ENCODE measurements around the gene TSHZ2. TPM values are rescaled to one million over a fixed set of nuclear protein-coding genes. Genes with fewer than 3 reads are reported as not detected.

Gene TSHZ2
- total and polyA plus RNA-seq, 9 of the 15 experiments (the other 6 are each of a cell fraction or from before 2014, with no cell fraction given) = 0.03 to 0.20 (median 0.05) TPM; not detected in 4

DNA sequence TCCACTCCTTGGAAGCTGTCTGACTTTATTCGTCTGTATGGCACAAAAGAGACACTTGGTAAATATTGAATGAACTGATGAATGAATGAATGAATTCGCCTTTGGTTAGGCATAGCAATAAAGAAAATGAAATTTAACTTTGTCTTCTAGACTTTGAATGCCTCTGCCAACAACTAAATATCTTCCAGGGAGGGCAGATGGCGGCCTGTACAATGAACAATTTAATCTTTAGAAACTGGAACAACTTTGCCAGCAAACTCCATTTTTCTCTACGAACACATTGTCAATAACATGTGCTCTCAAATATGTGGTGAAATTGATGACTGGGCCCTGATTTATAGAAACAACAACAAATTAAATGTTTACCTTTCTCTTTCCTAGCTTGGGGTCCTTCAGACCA lies 480.9 kb downstream of the TSHZ2 start (continued):
- TF ChIP-seq, protein P1, sequence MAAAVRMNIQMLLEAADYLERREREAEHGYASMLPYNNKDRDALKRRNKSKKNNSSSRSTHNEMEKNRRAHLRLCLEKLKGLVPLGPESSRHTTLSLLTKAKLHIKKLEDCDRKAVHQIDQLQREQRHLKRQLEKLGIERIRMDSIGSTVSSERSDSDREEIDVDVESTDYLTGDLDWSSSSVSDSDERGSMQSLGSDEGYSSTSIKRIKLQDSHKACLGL (CRISPR knock-in tag; IDR thresholded peaks at IDR 0.05; ENCODE audit: borderline replicate concordance, poor library complexity, severe bottlenecking) = no peak
- TF ChIP-seq STAT5A (IDR thresholded peaks at IDR 0.05; ENCODE audit: borderline replicate concordance, low read length) = no peak
- TF ChIP-seq RBM15 (IDR thresholded peaks at IDR 0.05; ENCODE audit: insufficient read depth, low read length) = no peak

DNA sequence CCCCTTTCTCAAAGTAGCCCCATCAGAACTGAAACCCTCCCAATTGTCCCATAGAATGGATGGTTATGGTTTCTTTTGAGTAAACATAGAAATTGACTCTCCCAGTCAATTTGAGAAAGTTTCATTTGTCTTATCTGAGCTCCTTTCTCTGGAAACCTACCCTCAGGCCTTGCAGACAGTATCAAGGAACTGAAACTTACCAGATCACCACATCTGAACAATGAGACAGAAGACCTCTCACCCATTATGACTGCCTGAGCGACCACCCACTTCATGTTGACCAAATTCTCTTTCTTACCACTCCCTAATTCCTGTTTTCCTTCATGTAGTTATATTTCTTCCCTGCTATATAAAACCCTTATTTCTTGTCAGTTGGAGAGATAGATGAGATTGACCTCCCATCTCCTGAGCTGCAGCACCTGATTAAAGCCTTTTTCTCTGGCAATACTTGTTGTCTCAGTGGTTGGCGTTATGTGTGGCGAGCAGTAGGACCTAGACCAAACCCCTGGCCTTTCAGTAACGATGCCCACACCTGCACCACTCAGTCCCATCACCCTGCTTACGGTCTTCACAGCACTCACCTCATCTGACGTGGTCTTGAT lies 482.6 kb downstream of the TSHZ2 start:
- intact Hi-C loops (cut with micrococcal nuclease) = no loop called here
- no peak overlapping the region for H3K4me2 ChIP-seq (ENCODE audit: insufficient read depth, low read length)
- H3K9me1 ChIP-seq (ENCODE audit: control insufficient read depth, insufficient read depth, low read length) = no peaks in the 10 kb centered on the region
- no TSS peak for BruUV-seq (replicated peaks)
- WGBS (ENCODE audit: insufficient coverage, low coverage, missing lambda C conversion rate) = 2% methylated on average over 6 of the region's 6 CpGs
- no peak overlapping the region for H3K27ac ChIP-seq (ENCODE audit: extremely low read depth, low read depth, low read length)
- ChIA-PET POLR2A (no interaction called here), CTCF (ENCODE audit: low intra/inter-chr PET ratio) (no interaction called here)
- H3K9ac ChIP-seq (ENCODE audit: insufficient read depth in 1 of 2, low read depth in 2 of 2, low read length in 2 of 2) = no peak overlapping the region
- FAIRE-seq (no peak), ATAC-seq (no peak), DNase-seq (ENCODE audit: extremely low read depth in 1 of 4, low spot score in 3 of 4) (no peak)
- no peak overlapping the region for H2AFZ ChIP-seq (ENCODE audit: low read depth, low read length)
- in situ Hi-C loops (cut with MboI) = no loop called here
- H3K9me3 ChIP-seq (replicated peaks; ENCODE audit: control insufficient read depth, insufficient read depth, low read depth, low read length) = no peaks in the 10 kb centered on the region
- H3K79me2 ChIP-seq (ENCODE audit: control insufficient read depth, insufficient read depth, low read length) = no peaks in the 10 kb centered on the region
- H3K27me3 ChIP-seq (ENCODE audit: control insufficient read depth in 2 of 2, insufficient read depth in 2 of 2, low read length in 2 of 2) = no peaks in the 10 kb centered on the region
- H4K20me1 ChIP-seq (replicated peaks; ENCODE audit: control insufficient read depth, insufficient read depth, low read length) = no peaks in the 10 kb centered on the region
- H3K36me3 ChIP-seq (ENCODE audit: control insufficient read depth, insufficient read depth, low read length) = no peaks in the 10 kb centered on the region
- H3K4me3 ChIP-seq = no peak overlapping the region
- H3K4me1 ChIP-seq (replicated peaks in 1 of 2; ENCODE audit: control insufficient read depth in 2 of 2, insufficient read depth in 2 of 2, low read length in 2 of 2) = no peaks in the 10 kb centered on the region
- TF ChIP-seq NCOA4 (IDR thresholded peaks at IDR 0.05; ENCODE audit: partially characterized antibody) = no peak
- no peak for TF ChIP-seq ETV5 (CRISPR knock-in tag; IDR thresholded peaks at IDR 0.05; ENCODE audit: low read depth)
- TF ChIP-seq GATAD2B (IDR thresholded peaks at IDR 0.05; ENCODE audit: borderline replicate concordance) = no peak
- TF ChIP-seq, protein P2, sequence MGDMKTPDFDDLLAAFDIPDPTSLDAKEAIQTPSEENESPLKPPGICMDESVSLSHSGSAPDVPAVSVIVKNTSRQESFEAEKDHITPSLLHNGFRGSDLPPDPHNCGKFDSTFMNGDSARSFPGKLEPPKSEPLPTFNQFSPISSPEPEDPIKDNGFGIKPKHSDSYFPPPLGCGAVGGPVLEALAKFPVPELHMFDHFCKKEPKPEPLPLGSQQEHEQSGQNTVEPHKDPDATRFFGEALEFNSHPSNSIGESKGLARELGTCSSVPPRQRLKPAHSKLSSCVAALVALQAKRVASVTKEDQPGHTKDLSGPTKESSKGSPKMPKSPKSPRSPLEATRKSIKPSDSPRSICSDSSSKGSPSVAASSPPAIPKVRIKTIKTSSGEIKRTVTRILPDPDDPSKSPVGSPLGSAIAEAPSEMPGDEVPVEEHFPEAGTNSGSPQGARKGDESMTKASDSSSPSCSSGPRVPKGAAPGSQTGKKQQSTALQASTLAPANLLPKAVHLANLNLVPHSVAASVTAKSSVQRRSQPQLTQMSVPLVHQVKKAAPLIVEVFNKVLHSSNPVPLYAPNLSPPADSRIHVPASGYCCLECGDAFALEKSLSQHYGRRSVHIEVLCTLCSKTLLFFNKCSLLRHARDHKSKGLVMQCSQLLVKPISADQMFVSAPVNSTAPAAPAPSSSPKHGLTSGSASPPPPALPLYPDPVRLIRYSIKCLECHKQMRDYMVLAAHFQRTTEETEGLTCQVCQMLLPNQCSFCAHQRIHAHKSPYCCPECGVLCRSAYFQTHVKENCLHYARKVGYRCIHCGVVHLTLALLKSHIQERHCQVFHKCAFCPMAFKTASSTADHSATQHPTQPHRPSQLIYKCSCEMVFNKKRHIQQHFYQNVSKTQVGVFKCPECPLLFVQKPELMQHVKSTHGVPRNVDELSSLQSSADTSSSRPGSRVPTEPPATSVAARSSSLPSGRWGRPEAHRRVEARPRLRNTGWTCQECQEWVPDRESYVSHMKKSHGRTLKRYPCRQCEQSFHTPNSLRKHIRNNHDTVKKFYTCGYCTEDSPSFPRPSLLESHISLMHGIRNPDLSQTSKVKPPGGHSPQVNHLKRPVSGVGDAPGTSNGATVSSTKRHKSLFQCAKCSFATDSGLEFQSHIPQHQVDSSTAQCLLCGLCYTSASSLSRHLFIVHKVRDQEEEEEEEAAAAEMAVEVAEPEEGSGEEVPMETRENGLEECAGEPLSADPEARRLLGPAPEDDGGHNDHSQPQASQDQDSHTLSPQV (IDR thresholded peaks at IDR 0.05) = no peak
- TF ChIP-seq UBTF (IDR thresholded peaks at IDR 0.05; ENCODE audit: borderline replicate concordance in 1 of 2, low read depth in 2 of 2, low read length in 2 of 2) = no peak
- no peak for TF ChIP-seq ZNF561 (CRISPR knock-in tag; conservative IDR thresholded peaks at IDR 0.05)
- TF ChIP-seq TEAD2 (tag; IDR thresholded peaks at IDR 0.05) = no peak
- TF ChIP-seq ILF3 (IDR thresholded peaks at IDR 0.05; ENCODE audit: borderline replicate concordance) = no peak
- no peak for TF ChIP-seq ELF4 (CRISPR knock-in tag; IDR thresholded peaks at IDR 0.05)
- TF ChIP-seq, protein P3, sequence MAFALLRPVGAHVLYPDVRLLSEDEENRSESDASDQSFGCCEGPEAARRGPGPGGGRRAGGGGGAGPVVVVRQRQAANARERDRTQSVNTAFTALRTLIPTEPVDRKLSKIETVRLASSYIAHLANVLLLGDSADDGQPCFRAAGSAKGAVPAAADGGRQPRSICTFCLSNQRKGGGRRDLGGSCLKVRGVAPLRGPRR (CRISPR knock-in tag; IDR thresholded peaks at IDR 0.05) = no peak
